Measurements from ENCODE around the gene NOSIP.

The NOSIP gene

GRCh38 chr19:49544154-49544553, 36.2 kb downstream of the NOSIP start:
- no peak for DNase-seq

DNA sequence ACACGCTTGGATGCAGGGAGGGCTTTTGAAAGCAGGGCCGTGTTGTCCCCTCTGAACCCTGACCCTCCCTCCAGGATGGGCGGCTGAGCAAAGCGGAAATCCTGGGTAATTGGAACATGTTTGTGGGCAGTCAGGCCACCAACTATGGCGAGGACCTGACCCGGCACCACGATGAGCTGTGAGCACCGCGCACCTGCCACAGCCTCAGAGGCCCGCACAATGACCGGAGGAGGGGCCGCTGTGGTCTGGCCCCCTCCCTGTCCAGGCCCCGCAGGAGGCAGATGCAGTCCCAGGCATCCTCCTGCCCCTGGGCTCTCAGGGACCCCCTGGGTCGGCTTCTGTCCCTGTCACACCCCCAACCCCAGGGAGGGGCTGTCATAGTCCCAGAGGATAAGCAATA, 37.3 kb downstream of the NOSIP start:
- no peak for DNase-seq

DNA sequence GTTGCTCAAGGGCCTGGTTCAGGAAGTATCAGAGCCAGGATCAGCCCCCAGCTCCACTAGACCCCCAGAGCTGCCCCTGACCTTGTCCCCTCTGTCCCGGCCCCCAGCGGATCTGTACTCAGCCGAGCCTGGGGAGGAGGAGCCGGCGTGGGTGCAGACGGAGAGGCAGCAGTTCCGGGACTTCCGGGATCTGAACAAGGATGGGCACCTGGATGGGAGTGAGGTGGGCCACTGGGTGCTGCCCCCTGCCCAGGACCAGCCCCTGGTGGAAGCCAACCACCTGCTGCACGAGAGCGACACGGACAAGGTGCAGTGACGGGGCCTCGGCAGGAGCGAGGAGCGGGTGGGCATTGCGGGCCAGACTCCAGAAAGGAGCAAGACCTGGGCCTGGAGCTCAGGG, 37.9 kb downstream of the NOSIP start:
- DNase-seq = no peak

GRCh38 chr19:49541914-49542313, 38.4 kb downstream of the NOSIP start:
- DNase-seq = no peak

GRCh38 chr19:49539192-49539952, 41.0 kb downstream of the NOSIP start:
- no peak for DNase-seq

DNA sequence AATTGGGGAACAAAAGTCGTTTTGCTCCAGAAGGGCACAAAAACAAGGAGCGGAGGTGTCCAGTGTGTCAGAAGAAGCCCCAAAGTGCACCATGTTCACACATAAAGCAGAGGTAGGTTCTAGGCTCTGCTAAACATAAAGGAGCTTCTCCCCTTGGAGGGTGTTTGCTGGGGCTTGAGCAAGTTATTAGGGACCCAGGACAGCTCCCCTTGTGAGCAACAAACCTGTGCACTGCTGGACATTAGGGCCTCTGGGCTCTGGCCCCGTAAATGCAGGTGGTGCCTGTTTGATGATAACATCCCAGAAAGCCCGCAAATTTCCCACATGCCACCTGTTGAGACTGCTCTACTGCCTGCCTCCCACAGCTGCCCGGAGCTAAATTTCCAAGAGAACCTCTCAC, 41.7 kb downstream of the NOSIP start:
- no peak for DNase-seq

DNA sequence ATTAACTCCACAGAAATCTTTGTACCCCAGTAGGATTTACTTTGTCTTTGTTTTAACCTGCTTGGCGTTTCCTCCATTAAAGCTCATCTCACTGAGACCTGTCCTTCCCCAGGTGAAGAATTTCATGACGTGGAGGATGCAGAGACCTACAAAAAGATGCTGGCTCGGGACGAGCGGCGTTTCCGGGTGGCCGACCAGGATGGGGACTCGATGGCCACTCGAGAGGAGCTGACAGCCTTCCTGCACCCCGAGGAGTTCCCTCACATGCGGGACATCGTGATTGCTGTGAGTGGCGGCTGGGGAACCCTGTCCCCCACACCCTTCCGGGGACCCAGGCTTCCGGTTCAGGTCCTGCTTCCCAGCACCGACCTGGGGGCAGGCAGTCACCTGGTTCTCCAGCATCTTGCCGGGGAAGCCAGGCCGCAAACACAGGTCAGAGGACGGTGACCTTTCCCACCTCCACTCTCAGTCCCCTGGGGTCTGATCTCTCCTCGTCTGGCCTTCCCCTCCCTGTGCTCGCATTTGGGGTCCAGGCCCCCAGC, 43.4 kb downstream of the NOSIP start:
- no peak for DNase-seq

DNA sequence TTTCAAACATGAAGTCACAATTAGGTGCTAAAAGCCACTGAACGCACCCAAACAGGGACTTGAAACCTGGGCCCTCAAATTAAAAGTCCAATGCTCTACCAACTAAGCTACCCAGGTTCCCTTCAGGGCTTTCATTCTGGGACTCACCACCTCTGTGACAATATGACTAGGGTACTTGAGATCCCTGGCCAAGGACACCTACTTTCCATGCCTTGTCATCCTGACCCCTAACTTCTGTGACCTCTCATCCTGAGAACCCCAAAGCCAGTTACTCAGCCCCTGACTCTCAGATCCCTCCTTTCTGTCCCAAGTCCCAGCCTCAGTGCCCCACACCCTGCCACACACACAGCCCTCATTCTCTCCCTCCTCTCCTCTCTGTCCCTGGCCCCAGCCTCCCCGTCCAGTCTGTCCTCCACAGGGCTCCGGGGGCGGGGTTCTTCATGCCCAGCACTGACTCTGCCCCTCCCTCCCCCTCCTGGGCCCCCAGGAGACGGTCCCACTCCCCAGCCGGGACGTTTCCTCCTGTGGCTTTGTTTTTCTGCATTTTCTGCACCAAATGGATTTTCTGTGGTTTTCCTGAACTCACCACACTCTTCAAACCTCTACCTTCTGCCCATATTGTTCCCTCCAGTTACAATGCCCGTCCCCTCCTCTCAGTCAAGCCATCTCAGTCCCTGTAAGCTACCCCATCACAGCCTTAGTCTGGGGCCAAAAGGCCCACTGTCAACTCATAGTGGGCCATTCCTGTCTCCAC, 45.5 kb downstream of the NOSIP start:
- DNase-seq = no peak

DNA sequence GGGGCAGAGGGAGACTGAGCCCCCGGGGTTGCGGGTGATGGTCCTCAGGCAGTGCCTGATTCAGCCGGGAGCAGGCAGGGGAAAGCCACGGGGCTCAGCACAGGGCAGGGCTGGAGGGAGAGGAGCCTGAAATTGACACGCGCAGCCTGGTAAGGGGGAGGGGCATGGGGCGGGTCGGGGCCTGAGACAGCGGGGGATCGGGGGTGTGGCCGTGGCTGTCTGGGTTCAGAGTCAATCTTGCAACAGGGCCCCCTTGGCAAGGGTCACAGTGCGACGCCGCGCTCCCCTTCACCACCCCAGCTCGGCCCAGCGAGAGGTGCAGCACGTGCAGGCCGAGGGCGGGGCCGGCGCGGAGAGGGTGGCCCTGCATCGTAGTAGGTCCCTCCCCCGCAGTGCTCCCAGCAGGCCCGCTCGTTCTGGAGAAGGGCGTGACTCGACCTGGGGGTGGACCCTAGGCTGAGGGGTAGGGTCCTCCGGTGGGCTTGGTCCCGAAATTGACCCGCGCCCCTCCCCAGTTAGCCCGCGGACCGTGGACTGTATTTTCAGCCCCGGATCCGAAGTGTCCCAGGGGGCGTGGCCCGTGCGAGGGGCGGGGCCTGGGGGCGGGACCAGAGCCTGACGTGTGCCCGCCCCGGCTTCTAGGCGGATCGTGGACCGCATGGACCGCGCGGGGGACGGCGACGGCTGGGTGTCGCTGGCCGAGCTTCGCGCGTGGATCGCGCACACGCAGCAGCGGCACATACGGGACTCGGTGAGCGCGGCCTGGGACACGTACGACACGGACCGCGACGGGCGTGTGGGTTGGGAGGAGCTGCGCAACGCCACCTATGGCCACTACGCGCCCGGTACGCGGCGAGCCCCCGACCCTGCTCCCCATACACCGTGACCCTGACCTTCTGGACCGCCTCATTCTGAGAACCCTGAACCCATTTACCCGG, 46.5 kb downstream of the NOSIP start:
- peak; percentile 78 to 93 (median 83) for DNase-seq

- no peak for DNase-seq
These were observed 49.6 kb downstream of the NOSIP start for GRCh38 chr19:49530708-49531107.

DNA sequence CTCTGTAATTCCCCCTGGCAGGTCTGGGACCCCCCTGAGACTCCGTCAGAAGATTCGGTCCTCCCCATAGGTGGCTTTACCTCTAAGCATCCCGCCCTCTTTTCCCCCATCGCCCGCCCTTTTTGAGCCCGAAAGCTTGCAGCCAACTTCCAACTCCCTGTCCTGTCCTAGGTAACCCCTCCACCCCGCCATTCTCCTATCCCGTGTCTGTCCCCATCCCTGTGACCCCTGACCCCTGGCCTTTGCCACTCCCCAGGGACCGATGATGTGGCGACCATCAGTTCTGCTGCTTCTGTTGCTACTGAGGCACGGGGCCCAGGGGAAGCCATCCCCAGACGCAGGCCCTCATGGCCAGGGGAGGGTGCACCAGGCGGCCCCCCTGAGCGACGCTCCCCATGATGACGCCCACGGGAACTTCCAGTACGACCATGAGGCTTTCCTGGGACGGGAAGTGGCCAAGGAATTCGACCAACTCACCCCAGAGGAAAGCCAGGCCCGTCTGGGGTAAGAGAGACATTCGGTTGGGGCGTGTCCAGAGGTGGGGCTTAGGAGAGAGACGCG, 52.1 kb downstream of the NOSIP start:
- no peak for DNase-seq

GRCh38 chr19:49524812-49525455, 55.4 kb downstream of the NOSIP start:
- no peak for DNase-seq

GRCh38 chr19:49520705-49521319, 59.5 kb downstream of the NOSIP start:
- DNase-seq = peak; percentile 26 to 44 (median 30)

DNA sequence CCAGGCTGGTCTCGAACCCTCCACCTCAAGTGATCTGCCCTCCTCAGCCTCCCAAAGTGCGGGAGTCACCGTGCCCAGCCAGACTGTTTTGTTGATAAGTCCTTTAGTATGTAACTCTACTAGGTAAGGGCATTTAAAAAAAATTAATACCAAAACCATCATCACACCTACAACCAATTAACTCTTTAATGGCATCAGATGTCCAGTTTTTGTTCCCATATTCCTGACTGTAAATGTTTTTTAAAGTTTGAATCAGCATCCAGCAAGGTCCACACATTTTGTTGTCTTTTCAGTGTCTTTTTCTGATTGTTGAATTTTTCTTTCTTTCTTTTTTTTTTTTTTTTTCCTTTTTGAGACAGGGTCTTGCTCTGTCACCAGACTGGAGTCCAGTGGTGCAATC, 62.3 kb downstream of the NOSIP start:
- no peak for DNase-seq

- peak; percentile 92 to 95 (median 94) for DNase-seq
These were observed 64.6 kb downstream of the NOSIP start for GRCh38 chr19:49515767-49516166.

DNA sequence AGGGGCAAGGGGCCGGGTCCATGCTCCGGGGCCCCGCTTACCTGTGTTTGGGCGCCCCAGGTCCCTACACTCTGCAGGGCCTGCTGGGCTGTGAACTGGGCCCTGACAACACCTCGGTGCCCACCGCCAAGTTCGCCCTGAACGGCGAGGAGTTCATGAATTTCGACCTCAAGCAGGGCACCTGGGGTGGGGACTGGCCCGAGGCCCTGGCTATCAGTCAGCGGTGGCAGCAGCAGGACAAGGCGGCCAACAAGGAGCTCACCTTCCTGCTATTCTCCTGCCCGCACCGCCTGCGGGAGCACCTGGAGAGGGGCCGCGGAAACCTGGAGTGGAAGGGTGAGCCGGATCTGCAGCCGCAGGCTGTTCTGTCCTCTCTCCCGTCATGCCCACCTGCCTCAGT, 66.2 kb downstream of the NOSIP start:
- no peak for DNase-seq

GRCh38 chr19:49513746-49514118, 66.6 kb downstream of the NOSIP start:
- no peak for DNase-seq

GRCh38 chr19:49512970-49513745, 67.2 kb downstream of the NOSIP start:
- peak in 2 of 3 donors; percentile 41 to 63 for DNase-seq

GRCh38 chr19:49507803-49508494, 72.4 kb downstream of the NOSIP start:
- DNase-seq = no peak

- DNase-seq = peak; percentile 71 to 83 (median 78)
These were observed 73.7 kb downstream of the NOSIP start for GRCh38 chr19:49506575-49507105.

Data from suppressor macrophage treated with lipopolysaccharide for 1 hour (primary cell).